ENCODE results near the gene CPXM2.

CPXM2 gene

GRCh38 chr10:123788981-123789380 lies 102.6 kb downstream of the CPXM2 start:
- ChIA-PET CTCF (no interaction called here), POLR2A (no interaction called here)
- no peak for DNase-seq (ENCODE audit: extremely low spot score)
- TF ChIP-seq L3MBTL2 (conservative IDR thresholded peaks at IDR 0.05) (no peak), FOXK2 (IDR thresholded peaks at IDR 0.05) (no peak), SP1 (IDR thresholded peaks at IDR 0.05) (no peak), FOXM1 (IDR thresholded peaks at IDR 0.05; ENCODE audit: borderline replicate concordance) (no peak), CTBP1 (IDR thresholded peaks at IDR 0.05; ENCODE audit: borderline replicate concordance) (no peak), PKNOX1 (IDR thresholded peaks at IDR 0.05) (no peak), HDGF (IDR thresholded peaks at IDR 0.05; ENCODE audit: borderline replicate concordance) (no peak), LEF1 (IDR thresholded peaks at IDR 0.05; ENCODE audit: borderline replicate concordance) (no peak), NFRKB (IDR thresholded peaks at IDR 0.05) (no peak), BHLHE40 (IDR thresholded peaks at IDR 0.05; ENCODE audit: borderline replicate concordance) (no peak), ARNT (IDR thresholded peaks at IDR 0.05) (no peak)

GRCh38 chr10:123787566-123787965 lies 104.0 kb downstream of the CPXM2 start:
- no peak for TF ChIP-seq NFRKB (IDR thresholded peaks at IDR 0.05)
- TF ChIP-seq TARDBP (IDR thresholded peaks at IDR 0.05) = no peak
- TF ChIP-seq BHLHE40 (IDR thresholded peaks at IDR 0.05; ENCODE audit: borderline replicate concordance) = no peak
- TF ChIP-seq HDGF (IDR thresholded peaks at IDR 0.05; ENCODE audit: borderline replicate concordance) = no peak
- no peak for TF ChIP-seq ZNF384 (IDR thresholded peaks at IDR 0.05)
- no peak for TF ChIP-seq ELF4 (IDR thresholded peaks at IDR 0.05)
- TF ChIP-seq CTBP1 (IDR thresholded peaks at IDR 0.05; ENCODE audit: borderline replicate concordance) = no peak
- no peak for TF ChIP-seq LEF1 (IDR thresholded peaks at IDR 0.05; ENCODE audit: borderline replicate concordance)
- TF ChIP-seq ARNT (IDR thresholded peaks at IDR 0.05) = no peak
- no peak for TF ChIP-seq FOXA1 (IDR thresholded peaks at IDR 0.05)
- TF ChIP-seq L3MBTL2 (conservative IDR thresholded peaks at IDR 0.05) = no peak
- TF ChIP-seq SUZ12 (IDR thresholded peaks at IDR 0.05) = no peak
- no peak for TF ChIP-seq SP1 (IDR thresholded peaks at IDR 0.05)
- TF ChIP-seq FOXK2 (IDR thresholded peaks at IDR 0.05) = no peak
- TF ChIP-seq PKNOX1 (IDR thresholded peaks at IDR 0.05) = no peak
- no peak for TF ChIP-seq FOXM1 (IDR thresholded peaks at IDR 0.05; ENCODE audit: borderline replicate concordance)
- no peak for DNase-seq (ENCODE audit: extremely low spot score)
- ChIA-PET CTCF (no interaction called here), POLR2A (no interaction called here)

DNA sequence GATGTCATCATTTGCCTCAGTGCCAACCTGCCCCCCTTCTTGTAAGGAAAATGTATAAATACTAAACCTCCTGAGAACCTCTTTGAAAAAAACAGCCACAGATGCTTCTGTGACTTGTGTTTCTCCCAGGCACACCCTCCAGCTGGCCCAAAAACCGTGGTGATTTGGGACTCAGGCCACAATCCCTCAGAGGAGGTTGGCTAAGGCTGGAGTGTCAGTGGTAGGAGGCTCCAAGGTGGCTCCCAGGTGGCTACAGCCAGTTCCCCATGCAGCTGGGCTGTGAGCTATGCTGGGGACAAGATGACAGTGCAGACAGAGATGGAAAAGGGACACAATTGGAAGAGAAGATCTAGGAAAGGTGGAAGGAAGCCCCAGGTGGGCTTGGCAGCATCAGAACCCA lies 104.7 kb downstream of the CPXM2 start:
- CTCF ChIA-PET = no interaction called here
- POLR2A ChIA-PET = no interaction called here

DNA sequence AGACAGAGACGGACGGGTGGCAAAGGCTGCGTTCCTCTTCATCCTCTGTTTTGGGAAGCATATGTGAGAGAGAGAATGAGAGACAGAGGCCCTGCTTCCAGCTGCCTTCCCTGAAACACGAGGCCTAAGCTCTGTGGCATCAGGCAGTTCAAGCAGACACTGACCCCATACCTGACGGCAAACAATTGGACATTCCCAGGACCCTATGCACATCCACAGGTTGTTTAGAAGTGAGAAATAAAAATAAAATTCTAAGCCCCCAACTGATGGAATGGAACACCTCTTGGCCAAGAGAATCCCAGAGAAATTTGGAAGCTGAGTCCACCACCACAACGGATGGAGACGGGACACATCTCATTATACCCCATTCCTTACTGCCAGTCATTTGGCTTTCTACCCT lies 105.3 kb downstream of the CPXM2 start:
- ChIA-PET CTCF (no interaction called here), POLR2A (no interaction called here)
- no peak for TF ChIP-seq FOXA1 (IDR thresholded peaks at IDR 0.05)
- no peak for TF ChIP-seq SUZ12 (IDR thresholded peaks at IDR 0.05)
- no peak for TF ChIP-seq ARNT (IDR thresholded peaks at IDR 0.05)
- no peak for TF ChIP-seq ZNF384 (IDR thresholded peaks at IDR 0.05)
- TF ChIP-seq L3MBTL2 (conservative IDR thresholded peaks at IDR 0.05) = no peak
- no peak for TF ChIP-seq BHLHE40 (IDR thresholded peaks at IDR 0.05; ENCODE audit: borderline replicate concordance)
- no peak for TF ChIP-seq SP1 (IDR thresholded peaks at IDR 0.05)
- TF ChIP-seq NFRKB (IDR thresholded peaks at IDR 0.05) = no peak
- TF ChIP-seq CTBP1 (IDR thresholded peaks at IDR 0.05; ENCODE audit: borderline replicate concordance) = no peak
- no peak for TF ChIP-seq FOXM1 (IDR thresholded peaks at IDR 0.05; ENCODE audit: borderline replicate concordance)
- no peak for TF ChIP-seq PKNOX1 (IDR thresholded peaks at IDR 0.05)
- no peak for TF ChIP-seq ELF4 (IDR thresholded peaks at IDR 0.05)
- no peak for TF ChIP-seq HDGF (IDR thresholded peaks at IDR 0.05; ENCODE audit: borderline replicate concordance)
- no peak for TF ChIP-seq FOXK2 (IDR thresholded peaks at IDR 0.05)
- DNase-seq (ENCODE audit: extremely low spot score) = no peak

More for the DNA sequence above, 104.7 kb downstream of the CPXM2 start:
- DNase-seq (ENCODE audit: extremely low spot score) = no peak
- TF ChIP-seq PKNOX1 (IDR thresholded peaks at IDR 0.05) = no peak
- TF ChIP-seq L3MBTL2 (conservative IDR thresholded peaks at IDR 0.05) = no peak
- no peak for TF ChIP-seq ZNF384 (IDR thresholded peaks at IDR 0.05)
- no peak for TF ChIP-seq FOXK2 (IDR thresholded peaks at IDR 0.05)
- no peak for TF ChIP-seq SP1 (IDR thresholded peaks at IDR 0.05)
- TF ChIP-seq FOXM1 (IDR thresholded peaks at IDR 0.05; ENCODE audit: borderline replicate concordance) = no peak
- TF ChIP-seq ARNT (IDR thresholded peaks at IDR 0.05) = no peak
- no peak for TF ChIP-seq HDGF (IDR thresholded peaks at IDR 0.05; ENCODE audit: borderline replicate concordance)
- no peak for TF ChIP-seq BHLHE40 (IDR thresholded peaks at IDR 0.05; ENCODE audit: borderline replicate concordance)

DNA sequence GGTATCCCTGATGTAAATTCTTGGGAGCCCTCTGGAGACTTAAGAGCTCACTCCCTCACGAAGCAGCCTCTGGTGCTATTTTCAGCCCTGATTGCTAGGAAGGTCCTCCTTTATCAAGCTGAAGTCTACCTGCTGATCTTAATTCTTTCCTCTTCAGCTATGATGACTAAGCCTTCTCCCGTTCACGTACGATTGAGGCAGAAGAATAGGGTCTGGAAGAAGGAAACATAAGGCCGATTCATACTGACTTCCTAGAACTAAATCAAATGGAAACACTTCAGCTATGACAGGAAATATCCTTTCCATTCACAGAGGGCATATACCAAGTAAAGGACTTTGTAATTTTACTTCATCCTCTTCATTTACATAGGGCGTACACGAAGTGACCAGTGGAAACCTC lies 107.0 kb downstream of the CPXM2 start:
- no peak for TF ChIP-seq SUZ12 (IDR thresholded peaks at IDR 0.05)
- TF ChIP-seq HDGF (IDR thresholded peaks at IDR 0.05; ENCODE audit: borderline replicate concordance) = no peak
- no peak for TF ChIP-seq FOXA1 (IDR thresholded peaks at IDR 0.05)
- TF ChIP-seq FOXK2 (IDR thresholded peaks at IDR 0.05) = no peak
- no peak for TF ChIP-seq FOXM1 (IDR thresholded peaks at IDR 0.05; ENCODE audit: borderline replicate concordance)
- TF ChIP-seq NFRKB (IDR thresholded peaks at IDR 0.05) = no peak
- TF ChIP-seq ZNF384 (IDR thresholded peaks at IDR 0.05) = no peak
- no peak for TF ChIP-seq TARDBP (IDR thresholded peaks at IDR 0.05)
- no peak for DNase-seq (ENCODE audit: extremely low spot score)
- CTCF ChIA-PET = no interaction called here
- POLR2A ChIA-PET = no interaction called here

DNA sequence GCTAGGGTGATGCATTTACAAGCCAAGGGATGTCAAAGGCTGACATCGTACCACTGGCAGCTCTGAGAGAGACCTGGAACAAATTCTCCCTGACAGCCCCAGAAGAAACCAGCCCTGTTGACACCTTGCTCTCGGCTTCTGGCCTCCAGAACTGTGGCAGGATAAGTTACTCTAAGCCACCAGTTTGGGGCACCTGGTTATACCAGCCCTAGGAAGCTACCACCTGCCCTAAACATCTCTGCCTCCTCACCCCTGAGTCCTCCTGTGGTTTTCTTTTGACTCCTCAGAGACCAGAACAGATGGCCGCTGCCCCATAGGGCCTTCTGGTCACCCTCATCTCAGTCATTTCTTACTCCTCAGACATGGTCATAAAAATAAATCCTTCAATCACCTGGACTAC lies 107.4 kb downstream of the CPXM2 start:
- TF ChIP-seq L3MBTL2 (conservative IDR thresholded peaks at IDR 0.05) = no peak
- no peak for TF ChIP-seq FOXK2 (IDR thresholded peaks at IDR 0.05)
- no peak for TF ChIP-seq LEF1 (IDR thresholded peaks at IDR 0.05; ENCODE audit: borderline replicate concordance)
- no peak for TF ChIP-seq CTBP1 (IDR thresholded peaks at IDR 0.05; ENCODE audit: borderline replicate concordance)
- no peak for TF ChIP-seq ARNT (IDR thresholded peaks at IDR 0.05)
- no peak for TF ChIP-seq SP1 (IDR thresholded peaks at IDR 0.05)
- TF ChIP-seq BHLHE40 (IDR thresholded peaks at IDR 0.05; ENCODE audit: borderline replicate concordance) = no peak
- TF ChIP-seq TARDBP (IDR thresholded peaks at IDR 0.05) = no peak
- DNase-seq (ENCODE audit: extremely low spot score) = no peak
- ChIA-PET CTCF (no interaction called here), POLR2A (no interaction called here)
